Measurements from ENCODE around the gene KCNQ1OT1.
A peak's percentile ranks its signal among the peaks of the same experiment; 100 is the strongest.

Gene KCNQ1OT1

DNA sequence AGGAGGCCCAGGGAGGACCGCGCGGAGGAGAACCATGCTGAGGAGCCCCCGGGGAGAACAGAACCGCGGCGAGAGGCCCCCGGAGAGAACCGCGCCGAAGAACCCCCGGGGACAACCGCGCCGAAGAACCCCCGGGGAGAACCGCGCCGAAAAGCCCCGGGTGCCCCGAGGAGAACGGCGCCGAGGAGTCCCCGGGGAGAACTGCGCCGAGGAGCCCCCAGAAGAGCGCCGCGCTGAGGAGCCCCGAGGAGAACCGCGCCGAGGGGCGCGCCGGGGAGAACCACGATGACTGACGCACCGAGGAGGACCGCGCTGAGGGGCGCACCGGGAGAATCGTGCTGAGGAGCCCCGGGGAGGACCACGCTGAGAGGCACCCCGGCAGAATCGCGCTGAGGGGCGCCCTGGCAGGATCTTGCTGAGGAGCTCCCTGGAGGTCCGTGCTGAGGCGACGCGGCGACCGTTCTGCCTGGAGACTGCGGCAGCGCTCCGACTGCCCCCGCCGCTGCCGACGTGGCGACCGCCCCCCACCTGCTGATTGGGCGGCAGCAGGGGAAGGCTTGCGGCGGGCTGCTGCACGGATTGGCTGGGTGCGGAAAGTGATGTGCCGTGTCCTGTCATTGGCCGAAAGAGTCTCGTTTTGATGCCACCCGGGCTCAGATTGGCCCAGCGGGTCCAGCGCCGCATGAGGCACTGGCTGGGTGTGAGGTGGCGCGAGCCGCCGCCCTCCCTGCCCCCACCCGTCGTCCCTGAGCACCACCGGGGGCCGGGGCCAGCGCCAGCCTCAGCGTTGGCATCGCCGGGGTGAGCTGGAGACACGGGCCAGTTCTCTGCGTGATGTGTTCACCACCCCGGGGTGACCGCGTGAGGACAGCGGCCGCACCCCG, at the start of gene KCNQ1OT1:
Gene KCNQ1OT1, minus strand, starts transcription at position 464 of the 884 bp plus-strand sequence.
- DNase-seq: peak; percentile 93

DNA sequence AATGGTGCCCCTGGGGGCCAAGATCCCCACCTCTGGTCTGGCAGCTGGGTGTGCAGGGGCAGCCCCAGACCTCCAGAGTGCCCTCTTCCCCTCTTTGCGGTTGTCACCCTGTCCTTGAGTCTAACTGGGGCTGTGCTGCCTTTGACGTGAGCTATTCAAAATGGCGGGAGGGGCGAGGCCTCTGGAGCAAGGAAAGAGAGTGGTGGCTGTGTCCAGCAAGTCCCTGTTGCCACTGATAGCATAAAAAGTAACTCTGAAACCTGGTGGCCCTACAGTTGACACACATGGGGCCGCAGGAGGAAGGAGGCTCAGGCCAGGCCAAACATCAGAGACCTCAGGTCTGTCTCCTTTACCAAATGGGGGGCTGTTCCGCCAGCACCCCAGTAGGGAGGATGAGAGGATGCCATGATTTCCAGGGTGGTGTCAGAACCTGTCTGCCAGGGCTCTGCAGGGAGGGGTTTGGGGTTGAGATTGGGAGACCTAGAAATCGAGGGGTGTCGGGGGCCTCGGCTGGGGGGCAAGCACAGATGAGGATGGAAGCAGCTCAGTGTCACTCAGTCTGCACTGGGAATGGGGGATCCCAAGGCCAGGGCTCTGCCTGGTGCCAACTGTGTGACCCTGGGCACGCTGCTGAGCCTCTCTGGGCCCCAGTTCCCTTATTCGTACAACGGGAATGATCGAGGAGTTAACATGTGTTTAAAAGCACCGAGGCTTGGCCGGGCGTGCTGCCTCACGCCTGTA, 49.2 kb upstream of the KCNQ1OT1 start:
- no peak for DNase-seq

GRCh38 chr11:2748061-2748813, 48.4 kb upstream of the KCNQ1OT1 start:
- DNase-seq: no peak

DNA sequence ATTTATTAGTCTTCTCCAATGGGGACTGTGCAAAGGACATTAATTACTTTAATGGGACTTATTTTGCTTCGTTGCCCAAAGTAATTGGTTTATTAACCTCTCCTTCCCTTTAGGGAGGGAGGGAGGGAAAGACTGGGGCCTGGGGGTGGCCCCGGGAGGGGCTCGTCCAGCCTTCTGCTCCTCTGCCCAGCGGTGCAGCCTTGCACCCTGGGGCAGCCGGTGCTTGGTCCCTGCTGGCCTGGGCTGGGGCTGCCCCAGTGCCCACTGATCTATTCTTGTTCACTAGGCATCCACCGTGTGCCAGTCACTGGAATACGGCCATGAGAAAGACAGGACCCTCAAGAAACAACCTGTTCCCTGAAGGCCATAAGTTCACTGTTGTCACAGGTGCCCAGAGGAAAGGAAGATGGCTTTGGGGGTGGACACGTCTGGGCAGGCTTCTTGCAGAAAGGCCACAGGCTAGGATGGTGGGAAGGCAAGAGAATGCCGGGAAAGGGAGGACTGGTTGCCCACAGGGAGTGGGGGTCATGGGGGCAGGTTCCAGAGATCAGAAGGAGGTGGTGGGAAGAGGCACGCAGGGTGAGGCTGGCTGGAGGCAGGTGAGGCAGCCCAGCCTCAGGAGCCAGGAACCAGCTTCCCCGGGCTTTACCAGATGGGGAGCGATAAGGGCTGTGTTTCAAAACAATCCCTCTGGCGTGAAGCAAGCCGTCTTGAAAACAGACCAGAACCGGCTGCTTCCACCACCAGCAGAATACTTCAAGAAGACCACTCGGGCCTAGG, 47.6 kb upstream of the KCNQ1OT1 start:
- DNase-seq: no peak

GRCh38 chr11:2746401-2747247, 46.8 kb upstream of the KCNQ1OT1 start:
- no peak for DNase-seq

GRCh38 chr11:2745511-2745910, 45.7 kb upstream of the KCNQ1OT1 start:
- DNase-seq: no peak

GRCh38 chr11:2744166-2744565, 44.4 kb upstream of the KCNQ1OT1 start:
- DNase-seq: no peak

GRCh38 chr11:2743427-2744110, 43.8 kb upstream of the KCNQ1OT1 start:
- no peak for DNase-seq

- no peak for DNase-seq
Measured at GRCh38 chr11:2742611-2743426, 43.0 kb upstream of the KCNQ1OT1 start.

DNA sequence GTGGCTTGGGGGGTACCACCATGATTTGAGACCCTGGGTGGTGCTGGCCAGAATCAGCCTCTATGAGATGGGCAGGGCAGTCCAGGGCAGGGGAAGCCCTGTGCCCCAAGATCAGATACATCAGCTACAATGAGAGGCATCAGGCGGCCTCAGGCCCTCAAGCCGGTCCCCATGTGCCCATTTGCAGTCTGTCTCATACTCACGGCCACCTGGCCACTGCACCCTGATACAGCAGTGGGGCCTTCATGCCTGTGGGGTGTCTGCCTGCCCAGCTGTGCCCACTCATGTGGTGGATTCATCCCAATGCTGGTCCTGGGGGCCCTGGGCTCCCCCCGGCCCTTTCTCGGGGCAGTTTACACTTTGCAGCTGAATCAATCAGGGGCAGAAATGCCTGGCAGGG, 42.4 kb upstream of the KCNQ1OT1 start:
- no peak for DNase-seq

DNA sequence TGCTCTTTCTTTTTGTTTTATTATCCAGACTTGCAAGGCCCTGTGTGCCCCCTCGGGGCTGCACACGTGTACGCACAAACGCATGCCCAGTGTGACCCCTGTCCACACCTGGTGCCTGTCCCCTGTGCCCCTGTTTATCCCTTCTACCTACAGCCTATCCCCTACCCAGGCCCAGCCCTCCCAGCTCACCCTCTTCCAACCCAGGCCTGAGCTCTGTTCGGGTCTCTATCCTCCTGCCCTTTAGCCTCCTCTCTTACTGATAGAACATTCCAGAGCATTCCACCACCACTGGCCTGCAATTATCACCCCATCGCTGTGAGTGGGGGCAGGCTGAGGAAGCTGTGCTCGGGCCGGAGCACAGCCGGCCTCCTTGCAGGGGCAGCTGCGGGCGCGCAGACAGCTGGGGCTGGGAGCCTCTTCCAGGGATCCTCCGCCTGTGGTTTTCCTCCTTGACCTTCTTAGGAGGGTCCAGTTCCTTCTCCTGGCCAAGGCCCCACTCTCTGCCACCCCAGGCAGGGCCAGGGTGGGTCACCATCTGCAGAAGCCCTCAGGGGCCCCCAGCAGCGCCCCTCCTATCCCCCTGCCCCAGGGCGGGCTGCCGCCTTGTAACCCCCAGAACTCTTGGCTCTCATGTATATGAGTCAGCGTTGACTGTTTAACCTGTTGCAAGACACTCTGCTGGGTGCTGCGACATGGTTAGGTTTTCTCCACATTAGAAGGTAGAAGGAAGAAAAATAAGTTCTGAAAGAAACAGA, 41.8 kb upstream of the KCNQ1OT1 start:
- DNase-seq: no peak

DNA sequence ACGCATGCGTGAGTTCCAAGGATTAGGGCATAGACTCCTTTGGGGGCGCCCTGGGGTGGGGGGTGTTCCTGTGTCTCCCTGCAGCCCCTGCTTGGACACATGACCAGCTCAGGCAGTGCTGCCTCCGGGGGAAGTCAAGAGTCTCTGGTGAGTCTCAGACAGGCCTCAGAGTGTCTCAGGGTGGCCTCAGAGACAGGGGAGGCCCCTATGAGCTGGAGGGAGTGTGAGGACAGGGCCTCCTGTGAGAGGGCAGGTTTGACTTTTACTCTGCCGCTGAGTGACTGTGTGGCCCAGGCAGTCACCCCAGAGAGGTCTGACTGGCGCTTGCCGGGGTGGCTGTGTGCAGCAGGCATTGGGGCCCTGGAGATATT, 41.2 kb upstream of the KCNQ1OT1 start:
- DNase-seq: no peak

GRCh38 chr11:2740275-2740940, 40.6 kb upstream of the KCNQ1OT1 start:
- DNase-seq: no peak

DNA sequence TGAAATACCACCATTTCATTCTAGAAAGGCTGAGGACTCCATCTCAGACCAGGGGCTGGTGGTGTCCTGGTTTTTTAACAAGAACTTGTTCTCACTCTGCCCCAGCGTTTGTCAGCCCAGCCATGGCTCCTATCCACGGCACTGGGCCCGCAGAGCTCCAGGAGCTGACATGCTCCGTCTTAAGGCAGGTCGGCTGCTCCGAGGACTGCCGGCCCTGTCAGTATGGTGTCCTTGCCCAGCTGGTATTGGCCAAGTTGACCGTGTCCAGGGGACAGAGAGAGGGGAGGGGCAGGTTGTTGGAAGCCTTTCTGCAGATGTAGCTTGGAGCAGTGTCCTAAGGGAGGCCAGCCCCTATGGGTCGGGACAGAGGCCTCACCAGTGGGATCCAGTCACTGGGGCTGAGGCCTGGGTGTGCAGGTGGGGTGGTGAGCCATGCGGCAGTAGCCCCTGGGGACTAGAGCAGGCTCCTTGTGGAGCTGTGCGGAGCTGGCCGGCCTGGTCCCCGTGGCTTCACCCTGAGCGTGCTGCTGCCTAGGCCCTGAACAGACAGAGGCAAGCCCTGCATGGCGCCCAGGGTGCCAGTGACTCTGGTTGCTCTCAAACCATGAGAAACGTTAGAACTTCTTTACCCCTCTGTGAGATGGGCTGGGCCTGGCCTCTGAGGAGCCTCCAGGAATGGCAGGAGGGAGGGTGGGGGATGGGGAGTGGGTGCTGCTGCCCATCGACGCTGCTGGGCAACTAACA, 39.9 kb upstream of the KCNQ1OT1 start:
- DNase-seq: no peak

- no peak for DNase-seq
Measured at GRCh38 chr11:2738551-2739431, 39.0 kb upstream of the KCNQ1OT1 start.

DNA sequence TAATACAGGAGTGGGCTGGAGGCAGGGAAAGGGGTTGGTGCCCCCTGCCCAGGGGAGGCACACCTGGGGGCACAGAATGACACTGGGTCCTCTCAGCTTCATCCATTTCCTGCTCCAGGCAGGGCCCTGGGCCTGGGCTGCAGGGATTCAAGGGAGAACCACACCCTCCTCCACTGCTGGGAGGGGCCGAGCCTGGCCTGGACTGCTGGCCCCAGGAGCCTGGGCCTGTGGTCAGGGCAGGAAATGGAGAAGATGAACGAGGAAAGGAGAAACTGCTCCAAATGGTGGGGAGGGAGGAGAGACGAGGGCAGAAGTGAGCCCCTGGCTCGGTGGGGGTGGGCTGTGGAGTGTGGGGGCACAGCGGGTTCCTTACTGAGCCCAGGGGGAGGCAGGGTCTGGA, 38.1 kb upstream of the KCNQ1OT1 start:
- DNase-seq: no peak

DNA sequence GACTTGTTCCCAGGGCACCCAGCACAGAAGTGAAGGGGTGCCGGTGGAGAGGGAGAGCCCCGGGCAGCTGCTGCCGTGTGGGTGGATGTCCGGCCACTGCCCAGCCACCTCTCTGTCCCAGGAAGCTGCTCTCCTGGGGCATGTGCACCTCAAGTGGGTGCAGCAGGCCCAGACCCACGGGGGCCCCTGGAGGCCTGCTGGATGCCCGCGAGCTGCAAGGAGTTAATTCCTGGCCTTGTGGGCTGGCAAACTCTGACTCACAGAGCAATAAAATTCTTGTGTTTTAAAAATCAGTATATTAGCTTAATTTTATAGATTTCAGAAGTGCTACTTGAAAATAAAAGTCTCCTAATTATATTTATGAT, 37.4 kb upstream of the KCNQ1OT1 start:
- no peak for DNase-seq

Measured in midbrain (tissue), 1 donor.